ENCODE results near the gene MSLN. TPM values are rescaled to one million over a fixed set of nuclear protein-coding genes. Genes with fewer than 3 reads are reported as not detected.

Gene MSLN
- total and polyA plus RNA-seq, 9 donors: 0.23 to 6.9 (median 0.71) TPM

GRCh38 chr16:797686-798085 lies 37.2 kb downstream of the MSLN start:
- Histone ChIP-seq H3K27ac (ENCODE audit: low read length) (no peak overlapping the region), H3K4me1 (ENCODE audit: control insufficient read depth, insufficient read depth, low read length) (no peaks in the 10 kb centered on the region), H3K36me3 (ENCODE audit: control insufficient read depth, insufficient read depth, low read length) (peaks cover 30% of the 10 kb centered on the region), H3K27me3 (ENCODE audit: control insufficient read depth, insufficient read depth, low read length) (peaks cover 41% of the 10 kb centered on the region), H3K9me3 (replicated peaks; ENCODE audit: control insufficient read depth, low read depth, low read length) (no peaks in the 10 kb centered on the region), H3K4me3 (ENCODE audit: low read length) (no peak overlapping the region)
- no peak for DNase-seq
- 93% methylated on average over 16 of the region's 22 CpGs for WGBS (ENCODE audit: insufficient coverage)

DNA sequence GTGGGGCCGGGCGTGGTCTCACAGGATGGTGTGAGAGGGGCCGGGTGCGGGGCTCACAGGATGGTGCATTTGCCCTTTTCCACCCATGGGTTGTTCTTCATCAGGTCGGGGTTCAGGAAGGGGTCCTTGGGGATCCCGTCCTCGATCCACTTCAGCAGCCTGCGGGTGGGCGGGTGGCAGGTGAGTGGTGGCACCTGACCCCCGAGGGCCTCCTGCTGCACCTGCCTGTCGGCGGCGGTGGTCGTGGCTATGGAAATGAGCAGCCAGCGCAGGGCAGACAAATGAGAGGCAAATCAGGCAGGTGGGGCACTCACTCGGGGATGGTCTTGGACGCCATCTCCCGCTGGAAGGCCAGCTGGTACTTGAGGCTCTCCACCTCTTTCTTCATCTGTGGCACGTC lies 38.1 kb downstream of the MSLN start:
- WGBS (ENCODE audit: insufficient coverage): 84% methylated on average over 17 of the region's 19 CpGs
- H3K9me3 ChIP-seq (replicated peaks; ENCODE audit: control insufficient read depth, low read depth, low read length): no peaks in the 10 kb centered on the region
- no peak overlapping the region for H3K4me3 ChIP-seq (ENCODE audit: low read length)
- peaks cover 51% of the 10 kb centered on the region for H3K27me3 ChIP-seq (ENCODE audit: control insufficient read depth, insufficient read depth, low read length)
- H3K36me3 ChIP-seq (ENCODE audit: control insufficient read depth, insufficient read depth, low read length): peaks cover 21% of the 10 kb centered on the region
- no peak overlapping the region for H3K27ac ChIP-seq (ENCODE audit: low read length)
- peaks cover 2% of the 10 kb centered on the region for H3K4me1 ChIP-seq (ENCODE audit: control insufficient read depth, insufficient read depth, low read length)
- DNase-seq: no peak

- Histone ChIP-seq H3K4me3 (ENCODE audit: low read length) (no peak overlapping the region), H3K27me3 (ENCODE audit: control insufficient read depth, insufficient read depth, low read length) (peaks cover 51% of the 10 kb centered on the region), H3K36me3 (ENCODE audit: control insufficient read depth, insufficient read depth, low read length) (peaks cover 19% of the 10 kb centered on the region), H3K4me1 (ENCODE audit: control insufficient read depth, insufficient read depth, low read length) (peaks cover 5% of the 10 kb centered on the region), H3K9me3 (replicated peaks; ENCODE audit: control insufficient read depth, low read depth, low read length) (no peaks in the 10 kb centered on the region), H3K27ac (ENCODE audit: low read length) (no peak overlapping the region)
- WGBS (ENCODE audit: insufficient coverage): 67% methylated on average over 12 of the region's 22 CpGs
- no peak for DNase-seq
Measured at GRCh38 chr16:799111-799947, 38.8 kb downstream of the MSLN start.

DNA sequence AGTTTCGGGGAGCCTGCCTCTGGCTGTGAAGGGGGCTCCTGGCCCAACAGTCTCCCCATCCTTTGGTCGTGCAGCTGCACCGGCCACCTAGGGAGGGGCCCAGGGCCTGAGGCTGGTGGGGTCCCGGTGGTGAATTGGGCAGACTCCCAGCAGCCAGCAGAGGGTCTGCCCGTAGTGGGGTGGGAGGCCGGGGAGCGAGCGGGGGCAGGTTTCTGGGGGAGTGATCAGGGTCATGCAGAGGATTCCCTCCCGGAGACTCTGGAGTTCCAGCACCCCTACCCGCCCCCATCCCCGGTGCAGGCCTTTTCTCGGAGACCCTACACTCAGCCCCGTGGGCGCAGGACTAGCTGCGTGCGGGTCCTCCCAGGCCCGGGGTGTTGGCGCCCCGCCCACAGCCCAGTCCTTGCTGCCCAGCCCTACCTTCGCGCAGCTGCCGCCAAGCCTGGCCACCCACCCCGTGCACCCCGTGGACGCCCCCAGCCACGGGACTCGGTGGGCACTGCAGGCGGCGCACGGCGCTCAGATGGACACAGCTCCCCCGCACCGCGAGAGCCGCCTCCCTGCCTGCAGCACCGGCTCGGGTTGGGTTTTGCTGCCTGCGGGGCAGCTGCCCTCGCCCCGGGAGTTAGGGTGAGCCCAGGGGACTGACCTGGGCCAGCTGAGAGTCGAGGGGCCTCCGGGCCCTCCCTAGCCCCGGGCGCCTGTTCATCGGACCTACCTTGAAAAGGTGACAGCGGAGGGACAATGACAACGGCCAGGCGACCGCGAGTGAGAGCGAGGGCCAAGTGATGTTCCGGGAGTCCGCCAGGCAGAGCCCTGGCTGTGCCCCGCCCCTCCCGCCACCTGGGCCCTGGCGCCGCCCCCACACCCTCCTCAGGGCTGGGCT lies 39.7 kb downstream of the MSLN start, which contains the start of gene GNG13:
GNG13 (minus strand) TSS at position 787 of the 886 bp plus-strand sequence. CDS start 1,657 bp downstream, outside the sequence.
- H3K27me3 ChIP-seq (ENCODE audit: control insufficient read depth, insufficient read depth, low read length): peaks cover 53% of the 10 kb centered on the region
- WGBS (ENCODE audit: insufficient coverage): 1% methylated on average over 48 of the region's 57 CpGs
- no peak for DNase-seq

DNA sequence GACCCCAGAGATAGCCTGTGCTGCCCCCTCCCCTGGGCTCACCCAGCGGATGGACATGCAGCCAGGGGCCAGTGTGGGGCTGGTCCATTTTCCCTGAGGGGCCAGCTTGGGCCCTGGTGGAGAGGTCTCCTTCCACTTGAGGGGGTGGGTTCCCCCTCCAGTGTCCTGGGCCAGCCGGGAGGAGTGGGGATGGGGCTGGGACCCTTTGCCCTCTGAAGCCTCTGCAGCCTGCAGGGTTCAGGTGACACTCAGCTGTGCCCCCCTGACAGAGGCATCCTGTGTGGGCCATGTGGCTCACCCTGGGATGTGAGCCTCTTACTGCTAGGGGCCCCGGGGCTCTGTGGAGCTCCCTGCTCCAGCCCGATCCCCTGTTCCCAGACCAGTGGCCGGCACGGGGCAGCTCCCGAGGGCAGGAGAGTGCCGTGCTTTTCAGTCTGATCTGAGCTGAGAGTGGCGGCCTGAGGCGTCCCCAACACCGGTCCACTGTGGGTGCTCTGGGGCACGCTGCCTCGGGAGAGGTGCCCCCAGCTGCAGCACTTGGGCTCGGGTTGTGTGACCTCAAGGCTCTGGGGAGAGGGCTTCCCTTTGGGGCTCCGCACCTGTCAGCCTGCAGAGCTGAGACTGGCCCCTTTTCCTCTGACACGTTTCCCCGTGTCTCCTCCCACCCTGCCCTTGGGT lies 40.4 kb downstream of the MSLN start:
- Histone ChIP-seq H3K36me3 (ENCODE audit: control insufficient read depth, insufficient read depth, low read length) (peaks cover 17% of the 10 kb centered on the region), H3K4me1 (ENCODE audit: control insufficient read depth, insufficient read depth, low read length) (peaks cover 7% of the 10 kb centered on the region), H3K4me3 (ENCODE audit: low read length) (no peak overlapping the region), H3K9me3 (replicated peaks; ENCODE audit: control insufficient read depth, low read depth, low read length) (no peaks in the 10 kb centered on the region), H3K27ac (ENCODE audit: low read length) (no peak overlapping the region), H3K27me3 (ENCODE audit: control insufficient read depth, insufficient read depth, low read length) (peaks cover 53% of the 10 kb centered on the region)
- 14% methylated on average over 16 of the region's 17 CpGs for WGBS (ENCODE audit: insufficient coverage)
- DNase-seq: no peak

More for the DNA sequence above, 39.7 kb downstream of the MSLN start, which contains the start of gene GNG13:
- H3K4me1 ChIP-seq (ENCODE audit: control insufficient read depth, insufficient read depth, low read length): peaks cover 5% of the 10 kb centered on the region
- no peak within 1 kb of the TSS for H3K4me3 ChIP-seq (ENCODE audit: low read length)
- H3K36me3 ChIP-seq (ENCODE audit: control insufficient read depth, insufficient read depth, low read length): peaks cover 19% of the 10 kb centered on the region
- no peaks in the 10 kb centered on the region for H3K9me3 ChIP-seq (replicated peaks; ENCODE audit: control insufficient read depth, low read depth, low read length)
- no peak within 1 kb of the TSS for H3K27ac ChIP-seq (ENCODE audit: low read length)

DNA sequence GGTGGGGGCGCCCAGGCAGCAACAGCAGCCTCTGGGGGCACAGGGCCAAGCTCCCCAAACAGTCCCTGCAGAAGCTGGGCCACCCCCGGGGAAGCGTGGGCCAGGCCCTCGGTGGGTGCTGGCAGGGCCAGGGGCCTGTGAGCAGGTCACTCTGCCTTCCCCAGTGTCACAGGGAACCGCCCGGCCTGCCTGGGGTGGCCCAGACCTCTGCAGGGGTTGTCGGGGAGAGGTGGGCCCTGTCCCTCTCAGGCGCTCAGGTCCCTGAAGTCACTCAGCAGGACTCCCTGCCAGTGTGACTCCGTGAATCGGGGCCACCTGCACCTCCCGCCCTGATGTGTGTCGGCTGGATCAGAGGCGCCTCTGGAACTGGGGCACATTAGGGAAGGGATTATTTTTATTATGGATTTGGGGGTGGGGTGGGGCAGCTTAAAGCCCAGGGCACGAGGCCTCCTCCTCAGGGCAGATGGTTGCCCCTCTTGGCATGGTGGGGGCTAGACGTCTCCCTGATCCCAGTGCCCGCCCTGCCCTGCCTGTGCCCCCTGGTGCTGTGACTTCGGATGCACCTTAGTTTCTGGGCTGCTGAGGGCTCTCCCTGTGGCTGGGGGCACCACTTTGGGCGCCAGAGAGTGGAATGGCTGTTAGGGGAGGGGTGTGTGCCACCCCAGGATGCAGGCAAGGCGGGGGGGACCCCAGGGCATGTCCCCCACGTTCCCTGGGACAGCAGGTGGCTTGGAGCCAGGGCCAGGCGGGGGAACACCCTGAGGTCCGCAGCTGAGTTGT lies 41.2 kb downstream of the MSLN start:
- no peak overlapping the region for H3K4me3 ChIP-seq (ENCODE audit: low read length)
- peaks cover 53% of the 10 kb centered on the region for H3K27me3 ChIP-seq (ENCODE audit: control insufficient read depth, insufficient read depth, low read length)
- 47% methylated on average over 17 of the region's 22 CpGs for WGBS (ENCODE audit: insufficient coverage)
- H3K4me1 ChIP-seq (ENCODE audit: control insufficient read depth, insufficient read depth, low read length): peaks cover 13% of the 10 kb centered on the region
- H3K36me3 ChIP-seq (ENCODE audit: control insufficient read depth, insufficient read depth, low read length): peaks cover 9% of the 10 kb centered on the region
- DNase-seq: no peak
- no peaks in the 10 kb centered on the region for H3K9me3 ChIP-seq (replicated peaks; ENCODE audit: control insufficient read depth, low read depth, low read length)
- H3K27ac ChIP-seq (ENCODE audit: low read length): no peak overlapping the region

GRCh38 chr16:802461-802860 lies 41.9 kb downstream of the MSLN start:
- H3K27me3 ChIP-seq (ENCODE audit: control insufficient read depth, insufficient read depth, low read length): peaks cover 53% of the 10 kb centered on the region
- 70% methylated on average over 7 of the region's 7 CpGs for WGBS (ENCODE audit: insufficient coverage)

GRCh38 chr16:802914-803753 lies 42.6 kb downstream of the MSLN start:
- no peak for DNase-seq
- Histone ChIP-seq H3K4me1 (ENCODE audit: control insufficient read depth, insufficient read depth, low read length) (peaks cover 17% of the 10 kb centered on the region), H3K9me3 (replicated peaks; ENCODE audit: control insufficient read depth, low read depth, low read length) (no peaks in the 10 kb centered on the region), H3K27me3 (ENCODE audit: control insufficient read depth, insufficient read depth, low read length) (peaks cover 53% of the 10 kb centered on the region), H3K36me3 (ENCODE audit: control insufficient read depth, insufficient read depth, low read length) (no peaks in the 10 kb centered on the region), H3K27ac (ENCODE audit: low read length) (no peak overlapping the region), H3K4me3 (ENCODE audit: low read length) (no peak overlapping the region)
- WGBS (ENCODE audit: insufficient coverage): 60% methylated on average over 32 of the region's 33 CpGs

More at GRCh38 chr16:802461-802860, 41.9 kb downstream of the MSLN start:
- Histone ChIP-seq H3K36me3 (ENCODE audit: control insufficient read depth, insufficient read depth, low read length) (peaks cover 4% of the 10 kb centered on the region), H3K4me1 (ENCODE audit: control insufficient read depth, insufficient read depth, low read length) (peaks cover 14% of the 10 kb centered on the region), H3K9me3 (replicated peaks; ENCODE audit: control insufficient read depth, low read depth, low read length) (no peaks in the 10 kb centered on the region), H3K27ac (ENCODE audit: low read length) (no peak overlapping the region), H3K4me3 (ENCODE audit: low read length) (no peak overlapping the region)
- DNase-seq: no peak

DNA sequence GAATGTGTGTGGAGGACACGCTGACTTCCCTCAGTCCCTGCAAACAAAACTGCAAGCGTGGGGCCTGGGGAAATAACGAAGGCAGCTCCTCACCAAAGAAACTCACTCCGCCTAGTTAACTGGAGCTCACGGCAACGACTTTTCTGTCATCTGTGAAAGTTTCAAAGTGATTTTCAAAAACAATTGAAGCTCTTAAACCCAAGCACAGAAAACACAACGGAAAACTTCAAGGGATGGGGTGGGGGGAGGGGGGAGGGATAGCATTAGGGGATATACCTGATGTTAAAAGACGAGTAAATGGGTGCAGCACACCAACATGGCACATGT lies 43.2 kb downstream of the MSLN start:
- peaks cover 54% of the 10 kb centered on the region for H3K27me3 ChIP-seq (ENCODE audit: control insufficient read depth, insufficient read depth, low read length)
- H3K36me3 ChIP-seq (ENCODE audit: control insufficient read depth, insufficient read depth, low read length): no peaks in the 10 kb centered on the region
- no peak for DNase-seq
- peaks cover 23% of the 10 kb centered on the region for H3K4me1 ChIP-seq (ENCODE audit: control insufficient read depth, insufficient read depth, low read length)
- no CpG with 5 or more reads among the region's 8 CpGs for WGBS (ENCODE audit: insufficient coverage)
- no peaks in the 10 kb centered on the region for H3K9me3 ChIP-seq (replicated peaks; ENCODE audit: control insufficient read depth, low read depth, low read length)
- no peak overlapping the region for H3K27ac ChIP-seq (ENCODE audit: low read length)
- no peak overlapping the region for H3K4me3 ChIP-seq (ENCODE audit: low read length)

Data from muscle of leg (tissue), 11 donors.